GM12878 (cell line): ENCODE data around the gene SYNGR4. TPM values are rescaled to one million over a fixed set of nuclear protein-coding genes. Genes with fewer than 3 reads are reported as not detected.
A peak's percentile ranks its signal among the peaks of the same experiment; 100 is the strongest.

Experiments used
- CREM ChIP-seq: IDR thresholded peaks from 2 replicates; pipeline ENCODE4 v1.6.1; 2014; ENCODE audit warnings: antibody characterized with exemption, low read depth
- DPF2 ChIP-seq: fragments of 450-650 bp; IDR thresholded peaks from 2 replicates; pipeline ENCODE4 v1.6.1; 2017; ENCODE audit warnings: mild to moderate bottlenecking
- IKZF1 ChIP-seq: fragments of 450-650 bp; conservative IDR thresholded peaks from 2 replicates; pipeline ENCODE4 v1.6.1; 2017; ENCODE audit warnings: antibody characterized with exemption, mild to moderate bottlenecking
- MTA3 ChIP-seq: IDR thresholded peaks from 2 replicates; pipeline ENCODE4 v1.6.1; 2012; ENCODE audit warnings: low read length, inconsistent platforms, borderline replicate concordance
- NFYB ChIP-seq: IDR thresholded peaks from 2 replicates; pipeline ENCODE4 v1.6.1; 2011; ENCODE audit warnings: low read depth, mild to moderate bottlenecking, low read length, improper control_type of control experiment, moderate library complexity; ENCODE audit not compliant: insufficient read depth
- PAX8 ChIP-seq: fragments of 450-650 bp; IDR thresholded peaks from 2 replicates; pipeline ENCODE4 v1.6.1; 2017; ENCODE audit warnings: mild to moderate bottlenecking, moderate library complexity
- PML ChIP-seq: IDR thresholded peaks from 2 replicates; pipeline ENCODE4 v1.6.1; 2012; ENCODE audit warnings: low read length, inconsistent platforms
- RUNX3 ChIP-seq: IDR thresholded peaks from 2 replicates; pipeline ENCODE4 v1.6.1; 2012; ENCODE audit warnings: low read length, inconsistent platforms
- SREBF1 ChIP-seq: IDR thresholded peaks from 2 replicates; pipeline ENCODE4 v1.6.1; 2012; ENCODE audit warnings: mild to moderate bottlenecking, low read length
- ZSCAN29 ChIP-seq: fragments of 450-650 bp; IDR thresholded peaks from 2 replicates; pipeline ENCODE4 v1.6.1; 2017; ENCODE audit warnings: mild to moderate bottlenecking, moderate library complexity
- polyA plus RNA-seq, 11 experiments: library from polyadenylated mRNA; depleted of rRNA in 4 of 11; unstranded in 6 of 11; stranded (reverse) in 5 of 11; fragments of >200 nt; fragmentation: Nextera tagmentation in 4 of 11; fragmentation: Illumina TruSeq in 1 of 11; extraction: Ambion mirVana in 4 of 11; extraction: Trizol in 1 of 11; gene quantifications; 1 replicate in 1 of 11; 2 replicates in 10 of 11; pipeline versions ENCODE4 v1.2.1 to v1.2.3, GENCODE V29; 2011 to 2016; ENCODE audit warnings: inconsistent platforms in 2 of 11, missing spikeins in 2 of 11, low read depth in 1 of 11
- total RNA-seq, 4 experiments: library from RNA; depleted of rRNA in 3 of 4; stranded (reverse); fragments of >200 nt in 3 of 4; fragmentation: Illumina TruSeq in 1 of 4; extraction: Trizol in 1 of 4; gene quantifications; 2 replicates each; pipeline versions ENCODE4 v1.2.1 to v1.2.3, GENCODE V29; 2013 to 2021
- TF ChIP-seq, protein P1 (sequence below): fragments of 450-650 bp; IDR thresholded peaks from 2 replicates; pipeline ENCODE4 v1.6.1; 2017; ENCODE audit warnings: mild to moderate bottlenecking, moderate library complexity
- TF ChIP-seq, protein P2 (sequence below): fragments of 450-650 bp; IDR thresholded peaks from 2 replicates; pipeline ENCODE4 v1.6.1; 2017; ENCODE audit warnings: borderline replicate concordance
- TF ChIP-seq, protein P3 (sequence below): fragments of 450-650 bp; IDR thresholded peaks from 2 replicates; pipeline ENCODE4 v1.6.1; 2018; ENCODE audit warnings: borderline replicate concordance, mild to moderate bottlenecking; ENCODE audit not compliant: partially characterized antibody
- TF ChIP-seq, protein P4 (sequence below): fragments of 450-650 bp; IDR thresholded peaks from 2 replicates; pipeline ENCODE4 v1.6.1; 2018; ENCODE audit warnings: mild to moderate bottlenecking, low read depth, moderate library complexity; ENCODE audit not compliant: partially characterized antibody
- TF ChIP-seq, protein P5 (sequence below): fragments of 150-350 bp; IDR thresholded peaks from 2 replicates; pipeline ENCODE4 v1.6.1; 2016; ENCODE audit warnings: low read depth, low read length

The SYNGR4 gene
- total and polyA plus RNA-seq, 10 of the 15 experiments (the other 5 are each of a cell fraction or from before 2014, with no cell fraction given), result 0.08 to 0.72 (median 0.17) TPM; not detected in 6

DNA sequence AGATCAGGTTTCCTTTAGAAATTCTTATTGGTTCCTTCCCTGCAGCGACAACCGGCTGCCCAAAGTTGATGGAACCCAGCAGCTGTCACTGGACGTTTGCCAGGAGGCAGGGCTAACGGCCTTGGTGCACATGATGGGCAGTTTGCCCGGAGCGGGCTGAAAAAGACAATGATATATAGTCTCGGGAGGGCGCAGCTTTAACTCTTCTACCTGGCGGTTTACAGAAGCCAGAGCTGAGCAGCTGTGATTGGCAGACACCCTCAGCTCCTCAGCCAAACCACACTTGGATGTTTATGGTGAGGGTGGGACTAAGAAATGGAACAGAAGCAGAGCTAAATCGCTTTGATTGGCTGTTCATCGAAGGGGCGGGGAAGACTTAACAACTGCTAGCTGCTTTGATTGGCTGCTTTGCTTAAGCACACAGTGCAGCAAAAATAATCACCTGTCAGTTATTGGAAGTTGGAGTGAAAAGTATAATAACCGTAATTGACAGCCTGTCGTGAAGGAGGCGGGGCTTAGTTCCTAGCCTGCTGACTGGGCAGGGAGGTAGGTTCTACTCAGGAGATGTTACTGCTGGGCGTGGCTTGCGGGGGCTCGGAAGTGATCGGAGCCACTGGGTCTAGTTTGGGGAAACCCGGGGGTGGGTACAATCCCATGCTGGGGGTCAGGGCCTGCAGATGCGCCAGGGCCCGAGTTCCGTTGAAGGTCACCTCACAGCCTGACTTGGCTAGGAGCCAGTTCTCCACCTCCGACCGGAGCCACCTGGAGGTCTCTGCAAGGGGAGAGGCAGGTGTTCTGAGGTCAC, 31.3 kb upstream of the SYNGR4 start (continued):
- TF ChIP-seq, protein P1, sequence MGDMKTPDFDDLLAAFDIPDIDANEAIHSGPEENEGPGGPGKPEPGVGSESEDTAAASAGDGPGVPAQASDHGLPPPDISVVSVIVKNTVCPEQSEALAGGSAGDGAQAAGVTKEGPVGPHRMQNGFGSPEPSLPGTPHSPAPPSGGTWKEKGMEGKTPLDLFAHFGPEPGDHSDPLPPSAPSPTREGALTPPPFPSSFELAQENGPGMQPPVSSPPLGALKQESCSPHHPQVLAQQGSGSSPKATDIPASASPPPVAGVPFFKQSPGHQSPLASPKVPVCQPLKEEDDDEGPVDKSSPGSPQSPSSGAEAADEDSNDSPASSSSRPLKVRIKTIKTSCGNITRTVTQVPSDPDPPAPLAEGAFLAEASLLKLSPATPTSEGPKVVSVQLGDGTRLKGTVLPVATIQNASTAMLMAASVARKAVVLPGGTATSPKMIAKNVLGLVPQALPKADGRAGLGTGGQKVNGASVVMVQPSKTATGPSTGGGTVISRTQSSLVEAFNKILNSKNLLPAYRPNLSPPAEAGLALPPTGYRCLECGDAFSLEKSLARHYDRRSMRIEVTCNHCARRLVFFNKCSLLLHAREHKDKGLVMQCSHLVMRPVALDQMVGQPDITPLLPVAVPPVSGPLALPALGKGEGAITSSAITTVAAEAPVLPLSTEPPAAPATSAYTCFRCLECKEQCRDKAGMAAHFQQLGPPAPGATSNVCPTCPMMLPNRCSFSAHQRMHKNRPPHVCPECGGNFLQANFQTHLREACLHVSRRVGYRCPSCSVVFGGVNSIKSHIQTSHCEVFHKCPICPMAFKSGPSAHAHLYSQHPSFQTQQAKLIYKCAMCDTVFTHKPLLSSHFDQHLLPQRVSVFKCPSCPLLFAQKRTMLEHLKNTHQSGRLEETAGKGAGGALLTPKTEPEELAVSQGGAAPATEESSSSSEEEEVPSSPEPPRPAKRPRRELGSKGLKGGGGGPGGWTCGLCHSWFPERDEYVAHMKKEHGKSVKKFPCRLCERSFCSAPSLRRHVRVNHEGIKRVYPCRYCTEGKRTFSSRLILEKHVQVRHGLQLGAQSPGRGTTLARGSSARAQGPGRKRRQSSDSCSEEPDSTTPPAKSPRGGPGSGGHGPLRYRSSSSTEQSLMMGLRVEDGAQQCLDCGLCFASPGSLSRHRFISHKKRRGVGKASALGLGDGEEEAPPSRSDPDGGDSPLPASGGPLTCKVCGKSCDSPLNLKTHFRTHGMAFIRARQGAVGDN, result peak; percentile 31; the same call in 1 of the 2 replicates
- TF ChIP-seq CREM, result peak; percentile 46; the same call in 1 of the 2 replicates
- no peak for TF ChIP-seq ZSCAN29
- TF ChIP-seq MTA3, result no peak; the same call in 1 of the 2 replicates
- TF ChIP-seq PAX8, result no peak
- TF ChIP-seq IKZF1, result peak; percentile 34; the same call in 1 of the 2 replicates
- peak; percentile 90 for TF ChIP-seq NFYB
- TF ChIP-seq PML, result no peak
- TF ChIP-seq, protein P2, sequence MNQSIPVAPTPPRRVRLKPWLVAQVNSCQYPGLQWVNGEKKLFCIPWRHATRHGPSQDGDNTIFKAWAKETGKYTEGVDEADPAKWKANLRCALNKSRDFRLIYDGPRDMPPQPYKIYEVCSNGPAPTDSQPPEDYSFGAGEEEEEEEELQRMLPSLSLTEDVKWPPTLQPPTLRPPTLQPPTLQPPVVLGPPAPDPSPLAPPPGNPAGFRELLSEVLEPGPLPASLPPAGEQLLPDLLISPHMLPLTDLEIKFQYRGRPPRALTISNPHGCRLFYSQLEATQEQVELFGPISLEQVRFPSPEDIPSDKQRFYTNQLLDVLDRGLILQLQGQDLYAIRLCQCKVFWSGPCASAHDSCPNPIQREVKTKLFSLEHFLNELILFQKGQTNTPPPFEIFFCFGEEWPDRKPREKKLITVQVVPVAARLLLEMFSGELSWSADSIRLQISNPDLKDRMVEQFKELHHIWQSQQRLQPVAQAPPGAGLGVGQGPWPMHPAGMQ, result no peak
- peak; percentile 18; the same call in 1 of the 2 replicates for TF ChIP-seq SREBF1
- TF ChIP-seq, protein P3, sequence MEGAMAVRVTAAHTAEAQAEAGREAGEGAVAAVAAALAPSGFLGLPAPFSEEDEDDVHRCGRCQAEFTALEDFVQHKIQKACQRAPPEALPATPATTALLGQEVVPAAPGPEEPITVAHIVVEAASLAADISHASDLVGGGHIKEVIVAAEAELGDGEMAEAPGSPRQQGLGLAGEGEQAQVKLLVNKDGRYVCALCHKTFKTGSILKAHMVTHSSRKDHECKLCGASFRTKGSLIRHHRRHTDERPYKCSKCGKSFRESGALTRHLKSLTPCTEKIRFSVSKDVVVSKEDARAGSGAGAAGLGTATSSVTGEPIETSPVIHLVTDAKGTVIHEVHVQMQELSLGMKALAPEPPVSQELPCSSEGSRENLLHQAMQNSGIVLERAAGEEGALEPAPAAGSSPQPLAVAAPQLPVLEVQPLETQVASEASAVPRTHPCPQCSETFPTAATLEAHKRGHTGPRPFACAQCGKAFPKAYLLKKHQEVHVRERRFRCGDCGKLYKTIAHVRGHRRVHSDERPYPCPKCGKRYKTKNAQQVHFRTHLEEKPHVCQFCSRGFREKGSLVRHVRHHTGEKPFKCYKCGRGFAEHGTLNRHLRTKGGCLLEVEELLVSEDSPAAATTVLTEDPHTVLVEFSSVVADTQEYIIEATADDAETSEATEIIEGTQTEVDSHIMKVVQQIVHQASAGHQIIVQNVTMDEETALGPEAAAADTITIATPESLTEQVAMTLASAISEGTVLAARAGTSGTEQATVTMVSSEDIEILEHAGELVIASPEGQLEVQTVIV, result peak; percentile 97
- TF ChIP-seq DPF2, result peak; percentile 48; the same call in 1 of the 2 replicates
- TF ChIP-seq, protein P4, sequence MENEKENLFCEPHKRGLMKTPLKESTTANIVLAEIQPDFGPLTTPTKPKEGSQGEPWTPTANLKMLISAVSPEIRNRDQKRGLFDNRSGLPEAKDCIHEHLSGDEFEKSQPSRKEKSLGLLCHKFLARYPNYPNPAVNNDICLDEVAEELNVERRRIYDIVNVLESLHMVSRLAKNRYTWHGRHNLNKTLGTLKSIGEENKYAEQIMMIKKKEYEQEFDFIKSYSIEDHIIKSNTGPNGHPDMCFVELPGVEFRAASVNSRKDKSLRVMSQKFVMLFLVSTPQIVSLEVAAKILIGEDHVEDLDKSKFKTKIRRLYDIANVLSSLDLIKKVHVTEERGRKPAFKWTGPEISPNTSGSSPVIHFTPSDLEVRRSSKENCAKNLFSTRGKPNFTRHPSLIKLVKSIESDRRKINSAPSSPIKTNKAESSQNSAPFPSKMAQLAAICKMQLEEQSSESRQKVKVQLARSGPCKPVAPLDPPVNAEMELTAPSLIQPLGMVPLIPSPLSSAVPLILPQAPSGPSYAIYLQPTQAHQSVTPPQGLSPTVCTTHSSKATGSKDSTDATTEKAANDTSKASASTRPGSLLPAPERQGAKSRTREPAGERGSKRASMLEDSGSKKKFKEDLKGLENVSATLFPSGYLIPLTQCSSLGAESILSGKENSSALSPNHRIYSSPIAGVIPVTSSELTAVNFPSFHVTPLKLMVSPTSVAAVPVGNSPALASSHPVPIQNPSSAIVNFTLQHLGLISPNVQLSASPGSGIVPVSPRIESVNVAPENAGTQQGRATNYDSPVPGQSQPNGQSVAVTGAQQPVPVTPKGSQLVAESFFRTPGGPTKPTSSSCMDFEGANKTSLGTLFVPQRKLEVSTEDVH, result peak; percentile 22
- TF ChIP-seq, protein P5, sequence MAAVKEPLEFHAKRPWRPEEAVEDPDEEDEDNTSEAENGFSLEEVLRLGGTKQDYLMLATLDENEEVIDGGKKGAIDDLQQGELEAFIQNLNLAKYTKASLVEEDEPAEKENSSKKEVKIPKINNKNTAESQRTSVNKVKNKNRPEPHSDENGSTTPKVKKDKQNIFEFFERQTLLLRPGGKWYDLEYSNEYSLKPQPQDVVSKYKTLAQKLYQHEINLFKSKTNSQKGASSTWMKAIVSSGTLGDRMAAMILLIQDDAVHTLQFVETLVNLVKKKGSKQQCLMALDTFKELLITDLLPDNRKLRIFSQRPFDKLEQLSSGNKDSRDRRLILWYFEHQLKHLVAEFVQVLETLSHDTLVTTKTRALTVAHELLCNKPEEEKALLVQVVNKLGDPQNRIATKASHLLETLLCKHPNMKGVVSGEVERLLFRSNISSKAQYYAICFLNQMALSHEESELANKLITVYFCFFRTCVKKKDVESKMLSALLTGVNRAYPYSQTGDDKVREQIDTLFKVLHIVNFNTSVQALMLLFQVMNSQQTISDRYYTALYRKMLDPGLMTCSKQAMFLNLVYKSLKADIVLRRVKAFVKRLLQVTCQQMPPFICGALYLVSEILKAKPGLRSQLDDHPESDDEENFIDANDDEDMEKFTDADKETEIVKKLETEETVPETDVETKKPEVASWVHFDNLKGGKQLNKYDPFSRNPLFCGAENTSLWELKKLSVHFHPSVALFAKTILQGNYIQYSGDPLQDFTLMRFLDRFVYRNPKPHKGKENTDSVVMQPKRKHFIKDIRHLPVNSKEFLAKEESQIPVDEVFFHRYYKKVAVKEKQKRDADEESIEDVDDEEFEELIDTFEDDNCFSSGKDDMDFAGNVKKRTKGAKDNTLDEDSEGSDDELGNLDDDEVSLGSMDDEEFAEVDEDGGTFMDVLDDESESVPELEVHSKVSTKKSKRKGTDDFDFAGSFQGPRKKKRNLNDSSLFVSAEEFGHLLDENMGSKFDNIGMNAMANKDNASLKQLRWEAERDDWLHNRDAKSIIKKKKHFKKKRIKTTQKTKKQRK, result peak; percentile 69
- TF ChIP-seq RUNX3, result peak; percentile 59; the same call in 1 of the 2 replicates
